Erythroblast (primary cell): ENCODE measurements around the gene CALM1.

Source experiments
- DNase-seq, 2 experiments: peaks; one replicate each; lab custom pipeline; 2025; lab: John Stamatoyannopoulos, UW
- GATA1 ChIP-seq: IDR thresholded peaks from 2 replicates; pipeline ENCODE4 v1.6.1; 2011; ENCODE audit warnings: low read depth, mild to moderate bottlenecking, control low read depth, low read length, moderate library complexity
- POLR2A ChIP-seq: IDR thresholded peaks from 2 replicates; pipeline ENCODE4 v1.6.1; 2011; ENCODE audit warnings: mild to moderate bottlenecking, low read length

Gene CALM1

GRCh38 chr14:90397425-90398314, 841 bp downstream of the CALM1 start:
- DNase-seq: peak; percentile 75
- TF ChIP-seq GATA1 (no peak), POLR2A (no peak)

GRCh38 chr14:90398315-90398839, 1.5 kb downstream of the CALM1 start:
- DNase-seq: peak; percentile 69 to 74
- TF ChIP-seq POLR2A: no peak
- no peak for TF ChIP-seq GATA1

- DNase-seq: no peak
- TF ChIP-seq GATA1: no peak
- no peak for TF ChIP-seq POLR2A
Measured at GRCh38 chr14:90398841-90399540, 2.2 kb downstream of the CALM1 start.

GRCh38 chr14:90399541-90400444, 3.0 kb downstream of the CALM1 start:
- TF ChIP-seq POLR2A: peak; percentile 36
- TF ChIP-seq GATA1: no peak
- peak; percentile 94 for DNase-seq

- DNase-seq: no peak
- TF ChIP-seq GATA1 (no peak), POLR2A (no peak)
Measured at GRCh38 chr14:90400904-90401561, 4.2 kb downstream of the CALM1 start.

GRCh38 chr14:90402016-90402415, 5.2 kb downstream of the CALM1 start:
- DNase-seq: no peak

GRCh38 chr14:90403065-90403464, 6.2 kb downstream of the CALM1 start:
- no peak for DNase-seq
- TF ChIP-seq POLR2A (no peak), GATA1 (no peak)

More at GRCh38 chr14:90402016-90402415, 5.2 kb downstream of the CALM1 start:
- no peak for TF ChIP-seq GATA1
- no peak for TF ChIP-seq POLR2A

GRCh38 chr14:90405101-90405500, 8.3 kb downstream of the CALM1 start:
- DNase-seq: no peak
- no peak for TF ChIP-seq GATA1
- no peak for TF ChIP-seq POLR2A

GRCh38 chr14:90405755-90406154, 8.9 kb downstream of the CALM1 start:
- TF ChIP-seq GATA1 (no peak), POLR2A (no peak)
- no peak for DNase-seq

- no peak for DNase-seq
- no peak for TF ChIP-seq POLR2A
Measured at GRCh38 chr14:90406384-90406798, 9.6 kb downstream of the CALM1 start.

GRCh38 chr14:90407230-90407629, 10.4 kb downstream of the CALM1 start:
- no peak for TF ChIP-seq POLR2A
- TF ChIP-seq GATA1: no peak
- no peak for DNase-seq

GRCh38 chr14:90408713-90409112, 11.9 kb downstream of the CALM1 start:
- no peak for DNase-seq
- TF ChIP-seq GATA1 (no peak), POLR2A (no peak)

- DNase-seq: no peak
Measured at GRCh38 chr14:90409209-90409730, 12.4 kb downstream of the CALM1 start.

GRCh38 chr14:90412058-90412457, 15.2 kb downstream of the CALM1 start:
- no peak for DNase-seq
- TF ChIP-seq POLR2A (no peak), GATA1 (no peak)

More at GRCh38 chr14:90409209-90409730, 12.4 kb downstream of the CALM1 start:
- TF ChIP-seq GATA1 (no peak), POLR2A (no peak)
